Activated CD8-positive, alpha-beta T cell treated with anti-CD3 and anti-CD28 coated beads for 36 hours (primary cell): Measurements from ENCODE around the gene AK4. TPM values are rescaled to one million over a fixed set of nuclear protein-coding genes. Genes with fewer than 3 reads are reported as not detected.
A peak's percentile ranks its signal among the peaks of the same experiment; 100 is the strongest.

ENCODE experiments used
- ATAC-seq: fragments of 200-7000 bp; cut with Tn5 transposase; one replicate; pipeline ENCODE4 v1.10.0; 2021; ENCODE audit warnings: mild to moderate bottlenecking, moderate library complexity
- CTCF ChIA-PET: fragments of 350-600 bp; sonication (Branson Sonifier 250); formaldehyde crosslinking; loops from one replicate; lab custom pipeline; 2021; ENCODE audit warnings: antibody characterized with exemption; lab: Charles Lee
- POLR2A ChIA-PET: fragments of 350-600 bp; sonication (Branson Sonifier 250); formaldehyde crosslinking; loops from one replicate; lab custom pipeline; 2021; ENCODE audit warnings: antibody characterized with exemption; lab: Charles Lee
- DNase-seq: peaks from one replicate; pipeline ENCODE4 v3.0.0-alpha.2; 2020
- H3K27ac Mint-ChIP-seq: one replicate; pipeline ENCODE4 v1.8.0; 2021; ENCODE audit warnings: mild to moderate bottlenecking, mixed read lengths
- H3K27me3 Mint-ChIP-seq: one replicate; pipeline ENCODE4 v1.8.0; 2021; ENCODE audit warnings: mixed read lengths
- H3K36me3 Mint-ChIP-seq: one replicate; pipeline ENCODE4 v1.8.0; 2021; ENCODE audit warnings: low read depth, mixed read lengths
- H3K4me1 Mint-ChIP-seq: one replicate; pipeline ENCODE4 v1.8.0; 2021; ENCODE audit warnings: low read depth, mixed read lengths
- H3K4me3 Mint-ChIP-seq: one replicate; pipeline ENCODE4 v1.8.0; 2021; ENCODE audit warnings: mild to moderate bottlenecking, moderate library complexity, mixed read lengths
- H3K9me3 Mint-ChIP-seq: one replicate; pipeline ENCODE4 v1.8.0; 2021; ENCODE audit warnings: mixed read lengths
- CTCF ChIP-seq: fragments of 200-600 bp; IDR thresholded peaks from one replicate; pipeline ENCODE4 v1.8.0; 2022; ENCODE audit warnings: antibody characterized with exemption, mild to moderate bottlenecking
- intact Hi-C: fragments of 100-400 bp; cut with micrococcal nuclease; formaldehyde crosslinking; loops from one replicate; pipeline ENCODE4 v1.10.0; 2022
- total RNA-seq, 2 experiments: library from RNA; stranded (reverse); gene quantifications; one replicate each; pipeline ENCODE4 v1.2.3, GENCODE V29; 2021

AK4 gene
- total RNA-seq, 2 experiments from 2014 or later: 151 to 156 TPM

DNA sequence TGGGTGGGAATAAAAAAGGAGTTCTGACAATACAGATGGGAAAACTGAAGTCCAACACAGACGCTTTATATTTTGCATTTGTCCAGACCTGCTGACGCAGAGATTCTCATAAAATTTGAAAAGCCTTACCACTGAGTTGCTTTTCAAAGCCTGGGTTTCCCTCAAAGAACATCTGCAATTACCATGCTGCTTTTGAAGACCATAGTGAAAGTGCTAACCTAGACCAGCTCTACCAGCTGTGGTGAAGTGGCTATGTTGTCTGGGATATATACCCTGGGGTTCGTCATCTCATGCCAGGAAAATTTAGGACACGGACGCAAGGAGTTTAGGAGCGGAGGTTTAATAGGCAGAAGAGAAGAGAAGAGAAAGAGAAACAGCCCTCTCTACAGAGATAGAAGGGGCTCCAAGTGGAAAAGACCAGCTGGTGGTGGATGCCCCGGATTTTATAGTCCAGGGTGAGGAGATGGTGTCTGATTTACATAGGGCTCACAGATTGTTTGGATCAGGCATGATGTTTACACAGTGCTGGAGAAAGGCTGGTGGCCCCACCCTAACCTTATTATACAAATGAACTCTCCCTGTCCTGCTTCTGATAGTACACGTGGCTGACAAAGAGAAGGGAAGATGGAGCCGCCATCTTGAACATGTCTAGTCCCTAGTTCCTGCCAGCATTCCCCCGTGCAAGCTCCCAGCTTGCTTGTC is 73.8 kb downstream of the AK4 start:
- Mint-ChIP-seq H3K9me3 (no peaks in the 10 kb centered on the region), H3K4me3 (no peak overlapping the region), H3K27ac (no peak overlapping the region), H3K36me3 (peaks cover 44% of the 10 kb centered on the region), H3K4me1 (peaks cover 4% of the 10 kb centered on the region), H3K27me3 (peaks cover 6% of the 10 kb centered on the region)
- ChIA-PET POLR2A (no interaction called here), CTCF (interaction anchor here (1.4 kb wide), 1 partner anchor 14 kb away, joined by 4 read pairs; no protein-coding TSS in a partner anchor)
- intact Hi-C loops: no loop called here
- DNase-seq: no peak
- ATAC-seq: no peak
- no peak for TF ChIP-seq CTCF

DNA sequence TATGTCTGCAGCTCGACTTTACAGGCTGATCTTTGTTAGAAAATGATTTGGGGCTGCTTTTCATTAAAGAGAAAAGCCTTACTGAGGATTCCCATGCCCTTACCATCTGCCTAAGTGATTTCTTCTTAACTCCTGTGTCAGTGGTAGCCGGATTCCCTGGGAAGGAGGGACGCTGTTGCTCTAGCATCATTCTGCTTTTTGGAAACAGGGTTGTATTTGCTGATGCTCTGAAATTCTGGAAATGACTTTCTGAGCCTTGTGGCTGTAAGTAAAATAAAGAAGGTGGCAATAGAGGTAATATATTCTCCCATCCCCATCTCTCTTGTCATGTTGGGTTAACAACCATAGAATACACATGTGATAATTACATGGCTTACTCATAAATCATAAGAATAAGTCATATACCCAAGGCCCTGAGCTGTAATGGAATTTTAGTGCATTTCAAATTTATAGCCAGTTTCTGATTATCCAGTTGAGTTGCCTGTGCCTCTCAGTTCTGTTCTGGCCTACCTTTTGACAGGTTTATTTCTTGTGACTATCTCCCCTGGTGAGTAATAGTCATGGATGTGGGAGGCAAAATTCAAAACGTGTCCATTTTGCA is 74.4 kb downstream of the AK4 start:
- ChIA-PET CTCF (no interaction called here), POLR2A (no interaction called here)
- intact Hi-C loops: no loop called here
- Mint-ChIP-seq H3K27ac (no peak overlapping the region), H3K36me3 (peaks cover 44% of the 10 kb centered on the region), H3K4me1 (no peaks in the 10 kb centered on the region), H3K27me3 (peaks cover 6% of the 10 kb centered on the region), H3K4me3 (no peak overlapping the region), H3K9me3 (no peaks in the 10 kb centered on the region)
- DNase-seq (no peak), ATAC-seq (no peak)
- no peak for TF ChIP-seq CTCF

DNA sequence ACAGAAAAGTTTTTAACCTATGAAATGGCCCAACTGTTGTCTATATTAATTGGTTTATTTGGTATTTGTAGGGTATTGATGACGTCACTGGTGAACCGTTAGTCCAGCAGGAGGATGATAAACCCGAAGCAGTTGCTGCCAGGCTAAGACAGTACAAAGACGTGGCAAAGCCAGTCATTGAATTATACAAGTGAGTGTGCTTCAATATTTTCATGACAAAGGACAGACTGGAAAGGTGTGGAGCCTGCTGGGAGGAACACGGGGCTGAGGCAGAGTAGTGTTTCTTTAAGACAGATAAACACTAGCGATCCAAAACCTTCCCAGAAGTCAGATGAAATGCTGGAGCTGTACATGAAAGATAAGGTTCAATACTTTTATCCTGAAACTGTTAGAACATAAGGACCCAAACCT is 76.7 kb downstream of the AK4 start:
- intact Hi-C loops: no loop called here
- no peak for TF ChIP-seq CTCF
- Mint-ChIP-seq H3K4me3 (no peak overlapping the region), H3K27me3 (peaks cover 6% of the 10 kb centered on the region), H3K27ac (no peak overlapping the region), H3K36me3 (peaks cover 41% of the 10 kb centered on the region), H3K4me1 (peaks cover 1% of the 10 kb centered on the region), H3K9me3 (no peaks in the 10 kb centered on the region)
- POLR2A ChIA-PET: interaction anchor here (1.2 kb wide), 1 partner anchor 15 kb away, joined by 4 read pairs; no protein-coding TSS in a partner anchor
- CTCF ChIA-PET: interaction anchor here (1.9 kb wide), 1 partner anchor 15 kb away, joined by 6 read pairs; no protein-coding TSS in a partner anchor
- DNase-seq (no peak), ATAC-seq (no peak)

DNA sequence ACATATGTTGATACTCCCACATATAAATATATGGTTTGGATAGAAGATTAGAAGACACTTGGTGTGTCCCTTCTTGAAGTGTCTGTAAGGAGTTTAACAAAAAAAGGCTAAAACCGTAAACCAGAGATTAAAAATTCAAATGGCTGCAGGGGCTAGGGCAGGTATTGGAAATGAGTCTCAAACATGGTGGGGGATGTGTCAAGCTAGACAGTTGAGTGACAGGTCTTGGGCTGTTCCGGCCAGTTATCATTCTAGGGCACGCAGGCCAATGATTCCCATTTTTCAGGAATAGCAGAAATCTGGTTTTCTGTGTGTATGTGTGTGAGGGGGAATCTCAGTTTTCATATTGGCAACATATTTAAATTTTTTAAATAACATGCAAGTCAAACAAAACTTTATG is 77.2 kb downstream of the AK4 start:
- no peak for ATAC-seq
- TF ChIP-seq CTCF: no peak
- peaks cover 39% of the 10 kb centered on the region for H3K36me3 Mint-ChIP-seq
- H3K27ac Mint-ChIP-seq: peak overlapping the region; percentile 43
- CTCF ChIA-PET: interaction anchor here (1.9 kb wide), 1 partner anchor 16 kb away, joined by 6 read pairs; no protein-coding TSS in a partner anchor
- peaks cover 6% of the 10 kb centered on the region for H3K27me3 Mint-ChIP-seq
- no peak overlapping the region for H3K4me3 Mint-ChIP-seq
- no peaks in the 10 kb centered on the region for H3K9me3 Mint-ChIP-seq
- POLR2A ChIA-PET: interaction anchor here (0.8 to 1.2 kb wide), 2 partner anchors 15 to 451 kb away, joined by 3 to 4 read pairs; no protein-coding TSS in a partner anchor
- DNase-seq: no peak
- peaks cover 5% of the 10 kb centered on the region for H3K4me1 Mint-ChIP-seq
- intact Hi-C loops: no loop called here

DNA sequence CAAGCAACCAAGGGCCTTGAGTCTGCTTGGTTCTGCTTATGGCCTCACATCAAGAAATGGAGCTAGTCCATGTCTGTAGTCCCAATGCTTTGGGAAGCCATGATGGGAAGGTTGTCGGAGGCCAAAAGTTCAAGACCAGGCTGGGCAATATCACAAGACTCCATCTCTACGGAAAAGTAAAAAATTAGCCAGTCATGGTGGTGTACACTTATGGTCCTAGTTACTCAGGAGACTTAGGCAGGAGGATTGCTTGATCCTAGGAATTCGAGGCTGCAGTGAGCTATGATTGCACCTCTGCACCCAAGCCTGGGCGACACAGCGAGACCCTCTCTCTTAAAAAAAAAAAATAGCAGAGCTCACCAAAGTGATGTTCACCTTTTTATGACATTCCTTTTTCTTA is 81.2 kb downstream of the AK4 start:
- Mint-ChIP-seq H3K4me3 (no peak overlapping the region), H3K4me1 (peaks cover 24% of the 10 kb centered on the region), H3K27ac (no peak overlapping the region), H3K36me3 (peaks cover 23% of the 10 kb centered on the region), H3K9me3 (no peaks in the 10 kb centered on the region), H3K27me3 (peaks cover 11% of the 10 kb centered on the region)
- intact Hi-C loops: no loop called here
- ATAC-seq (no peak), DNase-seq (no peak)
- ChIA-PET POLR2A (interaction anchor here (0.6 kb wide), 1 partner anchor 11 kb away, joined by 3 read pairs; no protein-coding TSS in a partner anchor), CTCF (interaction anchor here (0.6 to 1.1 kb wide), 2 partner anchors 14 to 459 kb away, joined by 3 to 4 read pairs; no protein-coding TSS in a partner anchor)
- no peak for TF ChIP-seq CTCF
